Left cardiac atrium (tissue), 4 donors: ENCODE data around the gene PDZD2. TPM values are rescaled to one million over a fixed set of nuclear protein-coding genes. Genes with fewer than 3 reads are reported as not detected.

Experiments used
- ATAC-seq, 2 donors: fragments of 200-7000 bp; cut with Tn5 transposase; one replicate each; pipeline ENCODE4 v1.9.1; 2020; ENCODE audit warnings: mild to moderate bottlenecking in 2 of 2, moderate library complexity in 2 of 2
- DNase-seq: peaks from one replicate; pipeline ENCODE4 v3.0.0-alpha.2; 2020
- intact Hi-C, 2 donors: fragments of 100-400 bp; cut with DNase I; formaldehyde crosslinking; loops; one replicate each; pipeline versions ENCODE4 v1.14.1 to v1.15.1; 2022 to 2023
- total RNA-seq, 2 donors: library from RNA; stranded (reverse); fragmentation: NEBNext Ultra II Directional; extraction: Animal tissue kit (Norgen Biotek cat#: 25700); gene quantifications; one replicate each; pipeline ENCODE4 v1.2.1, GENCODE V29; 2021
- donor health status: DM: no; HTN: yes; CAD: no.
- donor health status: DM: no; HTN: yes; CAD: no; lungs with severe emphysema.
- donor health status: DM: yes; HTN: yes; CAD: no.
- donor health status: Dilated cardiomyopathy.

PDZD2 gene
- total RNA-seq, 2 donors from 2014 or later: 66.2 to 77.3 TPM

DNA sequence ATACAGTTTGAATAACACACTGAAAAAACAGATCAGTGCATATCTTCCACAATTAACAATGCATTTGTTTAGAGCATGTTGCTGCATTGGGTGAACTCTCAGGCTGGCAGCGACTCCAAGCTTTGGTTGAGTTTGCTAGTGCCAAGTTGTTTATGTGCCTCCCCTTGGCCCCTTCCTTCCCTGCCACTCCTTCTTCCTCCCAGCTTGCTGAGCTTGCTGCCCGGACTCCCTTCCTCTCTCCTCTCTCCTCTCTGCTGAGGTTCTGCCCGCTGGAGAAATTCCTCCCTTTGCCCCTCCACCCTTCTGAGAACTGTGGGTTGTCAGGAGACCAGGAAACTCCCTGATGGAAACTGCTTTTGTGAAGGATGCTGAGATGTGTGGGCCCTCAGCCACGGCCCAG, 247.3 kb downstream of the PDZD2 start:
- DNase-seq (no peak), ATAC-seq (peak; percentile 14 to 64)
- intact Hi-C loops: no loop called here

- no peak for ATAC-seq
- intact Hi-C loops: no loop called here
- DNase-seq: no peak
These were observed 248.6 kb downstream of the PDZD2 start for GRCh38 chr5:31887556-31887955.

DNA sequence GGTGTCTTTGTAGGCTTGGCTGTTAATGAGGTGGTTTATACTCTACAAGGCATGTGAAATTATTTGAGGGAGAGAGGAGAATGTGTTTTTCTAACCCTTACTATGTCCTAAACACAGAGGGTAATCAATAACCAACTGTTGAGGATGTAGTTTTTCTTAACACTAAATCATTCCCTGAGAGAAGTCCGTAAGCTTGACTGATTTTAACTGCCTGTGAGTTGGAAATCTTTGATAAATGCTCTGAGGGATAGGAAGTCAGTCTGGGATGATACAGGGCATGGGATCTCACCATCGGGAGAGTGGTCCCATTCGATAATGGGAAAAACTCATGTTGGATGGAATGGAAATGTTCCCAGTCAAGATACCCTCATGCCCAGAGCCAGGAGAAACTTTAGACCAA, 249.6 kb downstream of the PDZD2 start:
- intact Hi-C loops: no loop called here
- ATAC-seq (no peak), DNase-seq (no peak)

DNA sequence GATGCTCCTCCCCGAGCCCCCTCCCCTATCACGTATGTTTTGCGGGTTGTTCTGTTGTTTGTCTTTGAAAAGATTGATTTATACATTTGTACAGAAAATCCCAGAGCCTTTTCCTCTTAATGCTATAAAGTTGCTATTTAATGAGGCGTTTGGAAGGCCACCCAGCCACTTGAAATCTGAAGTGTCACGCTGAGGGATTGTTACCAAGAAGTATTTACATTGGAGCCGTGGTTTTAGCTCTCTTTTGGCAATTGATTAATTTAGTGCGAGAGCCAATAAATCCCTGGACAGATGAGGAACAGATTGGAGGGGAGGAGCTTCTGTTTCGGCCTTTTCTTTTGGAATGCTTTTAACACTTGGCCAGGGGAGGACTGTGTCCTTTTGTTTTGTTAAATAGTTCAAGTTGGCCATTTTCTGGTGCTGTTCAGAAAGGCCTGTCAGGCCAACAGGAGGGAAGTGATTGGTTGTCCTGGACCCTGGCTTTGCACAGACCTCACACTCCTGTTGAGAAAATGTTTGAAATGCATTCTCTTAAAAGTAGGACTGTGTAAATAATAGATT, 250.2 kb downstream of the PDZD2 start:
- ATAC-seq (peak in 1 of 2 donors; percentile 7), DNase-seq (no peak)
- intact Hi-C loops: no loop called here

GRCh38 chr5:31890046-31890445, 251.1 kb downstream of the PDZD2 start:
- ATAC-seq (no peak), DNase-seq (no peak)
- intact Hi-C loops: no loop called here

DNA sequence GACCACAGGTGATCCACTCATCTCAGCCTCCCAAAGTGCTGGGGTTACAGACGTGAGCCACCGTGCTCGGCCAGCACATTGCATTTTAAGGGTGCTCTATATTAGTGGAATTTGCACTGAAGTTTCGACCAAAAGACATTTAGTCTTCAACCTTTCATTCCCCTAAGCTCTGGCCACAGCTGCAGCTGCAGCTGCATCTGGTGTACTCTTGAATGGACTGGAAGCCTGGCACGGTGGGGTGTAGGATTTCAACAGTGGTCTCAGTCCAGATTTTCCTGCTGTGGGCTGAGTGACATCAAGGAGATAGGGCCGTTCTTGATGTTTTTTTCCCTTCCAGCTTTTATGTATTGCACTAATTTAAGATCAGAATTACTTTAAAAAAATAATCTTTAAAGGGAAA, 255.2 kb downstream of the PDZD2 start:
- ATAC-seq: no peak
- intact Hi-C loops: no loop called here
- DNase-seq: no peak

- intact Hi-C loops: no loop called here
- ATAC-seq: peak in 1 of 2 donors; percentile 31
- DNase-seq: no peak
These were observed 256.4 kb downstream of the PDZD2 start for GRCh38 chr5:31895199-31895820.

DNA sequence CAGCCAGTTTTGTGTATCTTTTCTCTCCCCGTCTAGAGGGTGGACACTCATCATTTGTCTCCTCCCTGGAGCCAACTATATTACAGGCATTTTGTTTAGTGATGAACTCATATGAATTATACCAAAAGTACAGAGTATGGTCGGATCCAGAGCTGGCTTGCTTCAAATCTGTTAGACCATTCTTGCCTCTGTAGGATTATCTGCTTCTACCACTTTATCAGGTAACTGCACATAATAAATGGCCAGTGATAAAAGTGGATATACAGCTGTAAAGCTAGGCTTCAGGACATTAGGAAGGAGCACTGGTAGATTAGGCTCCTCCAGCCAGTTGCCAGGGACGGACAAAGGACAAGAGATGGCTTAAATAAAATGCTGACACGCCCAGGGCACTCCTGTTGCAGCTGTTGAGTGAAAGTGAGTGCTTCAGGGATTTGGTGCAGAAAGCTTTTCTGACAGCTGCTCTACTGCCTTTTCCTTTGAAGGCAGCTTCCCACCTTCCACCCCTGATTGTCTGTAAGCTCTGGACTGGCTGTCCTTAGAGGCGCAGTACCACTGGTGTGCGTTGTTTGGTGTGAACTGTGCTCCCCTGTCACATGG, 259.2 kb downstream of the PDZD2 start:
- intact Hi-C loops: no loop called here
- no peak for ATAC-seq
- DNase-seq: no peak

DNA sequence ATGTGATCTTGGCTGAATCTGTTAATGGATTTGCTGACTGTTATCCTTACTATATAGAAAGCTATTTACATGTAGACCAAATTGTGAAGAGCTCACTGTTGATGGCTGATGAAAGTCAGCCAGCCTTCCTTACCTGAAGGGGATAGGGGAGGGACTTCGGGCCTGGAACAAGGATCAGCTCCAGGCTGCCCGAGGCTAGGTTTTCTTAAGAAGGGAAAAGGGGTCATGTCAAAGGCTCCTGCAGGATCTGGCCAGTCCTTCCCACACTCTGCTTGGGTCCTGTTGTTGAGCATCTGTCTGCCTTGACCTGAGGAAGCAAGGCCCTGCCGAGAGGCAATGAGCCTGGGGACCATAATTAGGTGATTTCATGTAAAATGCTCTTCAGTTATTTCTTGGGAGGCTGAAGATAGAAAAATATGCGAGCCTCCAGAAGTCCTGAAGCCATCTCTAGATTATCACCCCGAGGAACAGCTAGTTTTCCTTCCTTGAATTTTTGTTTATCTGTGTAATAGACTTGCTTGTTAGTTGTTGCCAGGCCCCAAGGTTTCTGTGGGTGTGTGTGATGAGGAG, 261.4 kb downstream of the PDZD2 start:
- ATAC-seq: peak in 1 of 2 donors; percentile 47
- intact Hi-C loops: no loop called here

DNA sequence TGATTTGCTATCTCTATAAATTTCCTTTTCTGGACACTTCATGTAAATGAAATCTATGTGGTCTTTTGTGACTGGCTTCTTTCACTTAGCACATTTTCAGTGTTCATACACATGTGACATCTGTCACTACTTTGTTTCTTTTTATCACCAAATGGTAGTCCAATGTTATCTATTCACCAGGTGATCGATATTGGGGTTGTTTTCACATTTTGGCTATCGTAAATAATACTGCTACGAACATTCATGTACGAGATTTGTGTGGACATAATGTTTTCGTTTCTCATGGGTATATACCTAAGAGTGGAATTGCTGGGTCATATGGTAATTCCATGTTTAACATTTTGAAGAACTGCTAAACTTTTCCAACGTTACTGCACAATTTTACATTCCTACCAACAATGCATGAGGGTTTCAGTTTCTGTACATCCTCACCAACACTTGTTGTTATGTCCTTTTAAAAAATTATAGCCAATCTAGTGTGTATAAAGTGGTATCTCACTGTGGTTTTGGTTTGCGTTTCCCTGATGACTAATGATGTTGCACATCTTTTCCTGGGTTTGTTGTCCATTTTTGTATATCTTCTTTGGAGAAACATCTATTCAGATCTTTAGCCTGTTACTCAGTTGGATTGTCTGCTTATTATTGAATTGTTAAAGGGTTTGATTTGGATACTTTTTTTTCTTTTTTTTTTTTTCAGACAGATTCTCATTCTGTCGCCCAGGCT, 263.0 kb downstream of the PDZD2 start:
- intact Hi-C loops: no loop called here

More for the DNA sequence above, 261.4 kb downstream of the PDZD2 start:
- DNase-seq: no peak

GRCh38 chr5:31908396-31908795, 269.5 kb downstream of the PDZD2 start:
- intact Hi-C loops: no loop called here
- DNase-seq: no peak

More for the DNA sequence above, 263.0 kb downstream of the PDZD2 start:
- no peak for ATAC-seq
- DNase-seq: no peak

DNA sequence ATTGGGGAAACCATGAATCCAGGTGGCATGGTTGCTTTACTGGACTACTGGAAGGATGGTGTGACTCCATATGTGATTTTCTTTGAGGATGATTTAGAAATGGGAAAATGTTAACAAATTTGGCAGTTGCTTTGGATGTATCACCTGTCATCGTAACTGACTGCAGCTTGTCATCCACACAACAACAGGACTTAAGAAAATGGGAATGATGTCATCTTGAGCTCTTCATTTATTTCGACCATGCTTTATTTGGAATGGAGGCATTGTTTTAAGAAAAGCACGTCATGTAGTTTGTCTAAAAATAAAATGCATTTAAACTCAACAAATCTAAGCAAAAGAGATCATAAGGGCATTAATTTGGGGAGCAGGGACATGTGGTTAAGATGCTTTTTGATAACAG, 270.1 kb downstream of the PDZD2 start:
- DNase-seq (no peak), ATAC-seq (no peak)
- intact Hi-C loops: no loop called here

More at GRCh38 chr5:31908396-31908795, 269.5 kb downstream of the PDZD2 start:
- ATAC-seq: no peak

GRCh38 chr5:31911291-31912265, 272.6 kb downstream of the PDZD2 start:
- intact Hi-C loops: no loop called here
- no peak for DNase-seq
- no peak for ATAC-seq

- DNase-seq (no peak), ATAC-seq (peak in 1 of 2 donors; percentile 9)
- intact Hi-C loops: no loop called here
These were observed 274.9 kb downstream of the PDZD2 start for GRCh38 chr5:31913808-31914207.

DNA sequence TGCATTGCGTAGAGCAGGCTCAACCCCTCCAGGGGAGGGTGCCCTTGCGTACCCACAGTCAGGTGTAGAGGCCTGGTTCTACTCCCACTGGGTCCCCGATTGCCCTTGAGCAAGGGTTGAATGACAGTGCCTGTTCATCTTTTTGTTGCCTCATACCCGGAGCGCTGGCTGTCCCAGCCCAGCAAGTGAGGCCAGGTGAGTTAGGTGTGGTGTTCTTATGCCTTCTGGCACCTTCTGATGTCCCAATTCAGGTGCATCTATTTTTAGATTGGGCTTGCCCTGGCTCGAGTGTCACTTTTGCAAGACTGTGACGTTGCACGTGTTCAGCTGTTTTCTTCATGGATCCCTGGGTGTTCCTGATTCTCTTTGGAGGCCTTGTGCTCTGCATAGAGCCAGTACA, 277.4 kb downstream of the PDZD2 start:
- intact Hi-C loops: no loop called here
- no peak for DNase-seq

DNA sequence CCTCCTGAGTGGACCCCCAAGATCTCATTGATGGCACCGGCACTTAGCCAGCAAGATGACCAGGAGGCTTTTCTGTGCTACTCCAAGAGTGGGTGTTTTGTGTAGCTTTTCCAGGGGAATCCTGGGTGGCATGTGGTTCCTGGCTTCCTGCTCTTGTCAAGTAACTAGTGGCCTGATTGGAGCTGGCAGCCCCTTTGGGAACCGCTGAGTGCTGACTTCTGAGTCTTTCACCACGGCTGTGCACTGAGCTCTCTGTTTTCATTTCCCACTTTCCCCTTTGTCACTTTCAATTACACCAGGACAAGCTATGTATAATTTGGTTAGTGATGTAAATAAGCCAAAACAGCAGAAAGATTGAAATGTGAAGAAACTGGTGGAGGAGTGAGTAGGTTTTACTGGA, 279.8 kb downstream of the PDZD2 start:
- intact Hi-C loops: no loop called here
- DNase-seq: no peak
- ATAC-seq: no peak

More for the DNA sequence above, 277.4 kb downstream of the PDZD2 start:
- no peak for ATAC-seq

DNA sequence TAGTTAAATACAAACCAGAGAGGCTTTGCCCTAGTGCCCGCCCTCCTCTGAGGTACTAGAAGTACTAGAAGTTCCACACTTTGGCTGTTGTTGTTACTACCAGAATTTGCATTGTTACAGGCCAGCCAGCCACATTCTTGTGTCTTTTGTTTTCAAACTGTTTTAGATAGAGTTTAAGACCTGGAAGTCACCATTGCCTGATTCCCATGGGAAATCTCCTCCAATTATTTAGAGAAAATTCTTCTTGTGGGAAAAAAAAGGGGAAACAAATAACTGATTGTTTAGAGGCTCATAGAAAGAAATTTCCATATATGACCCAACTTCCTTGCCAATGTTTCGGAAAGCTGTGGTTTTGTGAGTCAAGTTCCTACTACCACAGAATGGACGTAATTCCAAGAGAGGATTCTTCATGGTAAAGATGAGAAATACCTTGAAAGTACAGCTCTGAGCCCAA, 282.9 kb downstream of the PDZD2 start:
- DNase-seq (no peak), ATAC-seq (no peak)
- intact Hi-C loops: no loop called here

DNA sequence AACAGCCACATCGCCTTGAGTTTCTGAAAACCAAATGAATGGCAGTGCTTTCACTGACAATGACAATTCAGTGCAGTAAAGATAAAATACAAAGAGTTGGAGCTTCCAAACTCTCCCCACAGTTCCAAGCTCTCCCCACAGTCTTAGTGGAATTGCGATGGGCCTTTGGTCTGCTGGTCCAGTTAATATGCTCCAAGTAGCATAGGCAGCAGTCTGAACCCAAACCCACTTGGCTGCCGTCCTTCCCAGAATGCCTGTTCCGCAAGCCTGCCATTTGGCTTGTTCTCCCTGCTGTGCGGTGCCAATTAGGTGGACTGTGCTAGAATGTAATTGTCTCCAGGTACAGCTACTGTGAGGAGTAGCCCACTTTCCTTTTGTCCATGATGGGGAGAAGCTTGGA, 285.1 kb downstream of the PDZD2 start:
- intact Hi-C loops: no loop called here
- no peak for DNase-seq
- no peak for ATAC-seq

DNA sequence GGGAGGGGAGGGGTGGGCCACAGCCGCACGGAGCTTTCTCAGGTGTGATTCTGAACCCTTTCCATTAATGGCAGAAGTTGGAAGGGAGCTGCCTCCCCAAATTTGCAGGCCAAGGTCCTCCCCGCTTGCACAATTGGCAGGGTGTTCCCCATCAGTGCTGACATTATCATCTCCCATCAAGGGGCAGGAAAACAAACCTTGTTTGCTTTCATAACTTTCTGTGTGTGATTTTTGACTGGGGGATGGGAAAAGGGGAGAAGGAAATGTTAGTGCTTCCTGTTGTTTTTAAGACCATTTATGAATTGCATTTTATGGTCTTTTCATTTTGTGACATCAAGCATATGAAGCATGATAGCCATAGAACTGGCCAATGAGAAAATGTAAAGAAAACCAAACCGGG, 292.9 kb downstream of the PDZD2 start:
- DNase-seq (no peak), ATAC-seq (no peak)
- intact Hi-C loops: loop anchor here in 1 of 2 donors (10.0 kb wide), 1 partner anchor 97 kb away; no protein-coding TSS in a partner anchor
